ENCODE measurements around the gene SEMG2. TPM values are rescaled to one million over a fixed set of nuclear protein-coding genes. Genes with fewer than 3 reads are reported as not detected.

The SEMG2 gene, protein sequence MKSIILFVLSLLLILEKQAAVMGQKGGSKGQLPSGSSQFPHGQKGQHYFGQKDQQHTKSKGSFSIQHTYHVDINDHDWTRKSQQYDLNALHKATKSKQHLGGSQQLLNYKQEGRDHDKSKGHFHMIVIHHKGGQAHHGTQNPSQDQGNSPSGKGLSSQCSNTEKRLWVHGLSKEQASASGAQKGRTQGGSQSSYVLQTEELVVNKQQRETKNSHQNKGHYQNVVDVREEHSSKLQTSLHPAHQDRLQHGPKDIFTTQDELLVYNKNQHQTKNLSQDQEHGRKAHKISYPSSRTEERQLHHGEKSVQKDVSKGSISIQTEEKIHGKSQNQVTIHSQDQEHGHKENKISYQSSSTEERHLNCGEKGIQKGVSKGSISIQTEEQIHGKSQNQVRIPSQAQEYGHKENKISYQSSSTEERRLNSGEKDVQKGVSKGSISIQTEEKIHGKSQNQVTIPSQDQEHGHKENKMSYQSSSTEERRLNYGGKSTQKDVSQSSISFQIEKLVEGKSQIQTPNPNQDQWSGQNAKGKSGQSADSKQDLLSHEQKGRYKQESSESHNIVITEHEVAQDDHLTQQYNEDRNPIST
- total RNA-seq (2014; rRNA removed; shearing (Covaris generic)), result not detected in 2 replicates

DNA sequence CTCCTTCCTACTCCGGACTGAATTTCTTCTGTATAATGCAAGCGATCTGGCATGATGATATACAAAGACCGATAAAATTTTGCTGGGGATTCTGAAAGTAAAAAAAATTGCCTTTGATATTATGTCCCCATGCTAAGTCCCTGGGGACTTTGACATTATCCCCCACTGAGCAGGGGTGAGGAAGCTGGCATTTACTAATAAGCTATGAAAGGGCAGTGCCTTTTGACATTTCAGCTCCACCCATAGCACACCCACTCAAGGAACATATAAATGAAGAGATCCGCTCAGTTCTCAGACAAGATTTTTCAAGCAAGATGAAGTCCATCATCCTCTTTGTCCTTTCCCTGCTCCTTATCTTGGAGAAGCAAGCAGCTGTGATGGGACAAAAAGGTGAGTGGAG lies at the start of gene SEMG2:
TSS of gene SEMG2 (plus strand) at position 298 of the 400 bp plus-strand sequence. CDS start at position 315, 17 bp downstream.
- no peak for DNase-seq (ENCODE audit: low read depth)

DNA sequence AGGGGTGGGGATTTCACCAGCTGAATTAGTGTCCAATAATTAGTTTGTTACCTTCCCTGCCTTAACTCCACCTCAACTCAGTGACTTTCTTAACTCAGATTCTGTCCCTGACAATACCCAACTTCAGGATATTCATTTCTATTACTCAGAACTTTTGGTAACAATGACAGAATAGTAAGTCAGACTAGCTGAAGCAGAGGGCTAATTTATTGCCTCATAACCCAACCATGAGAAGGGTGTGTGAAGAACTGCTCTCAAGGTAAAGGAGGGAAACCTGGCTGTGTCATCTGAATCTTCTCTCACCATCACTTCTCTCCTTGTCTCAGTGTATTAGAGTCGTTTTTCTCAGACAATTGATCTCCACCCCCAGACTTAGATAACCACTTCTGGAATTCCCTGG lies 47.7 kb upstream of the SEMG2 start:
- DNase-seq (ENCODE audit: low read depth), result no peak

DNA sequence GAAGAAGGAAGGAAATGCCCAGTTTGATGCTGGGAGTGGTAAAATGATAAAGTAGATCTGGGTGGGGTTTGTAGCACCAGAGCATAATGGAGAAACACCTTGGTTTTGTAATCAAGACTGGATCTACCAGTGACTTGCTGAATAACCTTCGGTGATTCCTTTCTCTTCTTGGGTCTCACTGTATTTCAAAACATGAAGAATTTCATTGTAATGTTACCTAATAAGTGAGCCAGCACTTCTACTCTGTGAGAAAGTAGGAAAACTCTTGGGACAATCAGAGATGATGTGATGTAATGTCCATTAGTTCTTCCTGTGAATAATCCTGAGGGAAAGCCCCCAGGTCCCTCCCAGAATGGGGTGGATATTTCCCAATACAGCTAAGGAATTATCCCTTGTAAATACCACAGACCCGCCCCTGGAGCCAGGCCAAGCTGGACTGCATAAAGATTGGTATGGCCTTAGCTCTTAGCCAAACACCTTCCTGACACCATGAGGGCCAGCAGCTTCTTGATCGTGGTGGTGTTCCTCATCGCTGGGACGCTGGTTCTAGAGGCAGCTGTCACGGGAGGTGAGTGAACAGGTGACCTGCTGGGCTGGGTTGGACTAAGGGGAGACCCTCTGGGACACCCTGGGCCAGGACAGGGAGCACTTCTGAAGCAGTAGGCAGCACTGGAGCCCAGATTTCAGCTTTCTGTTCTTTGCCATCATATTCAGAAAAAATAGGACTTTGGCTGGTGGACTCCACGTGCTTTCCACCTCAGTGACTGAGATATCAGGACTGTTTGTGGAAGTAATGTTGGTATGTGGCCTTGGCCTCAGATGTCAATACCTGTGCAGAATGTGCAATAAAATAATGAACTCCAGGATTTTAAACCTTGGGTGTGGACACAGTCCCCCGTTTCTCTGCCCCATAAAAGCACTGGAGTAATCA lies 46.5 kb upstream of the SEMG2 start, which contains the start of gene PI3:
TSS of gene PI3 (plus strand) at position 469 of the 931 bp plus-strand sequence. CDS start at position 490, 21 bp downstream.
- DNase-seq (ENCODE audit: low read depth), result peak; percentile 20

- no peak for DNase-seq (ENCODE audit: low read depth)
Observed at GRCh38 chr20:45176526-45177267, 44.5 kb upstream of the SEMG2 start.

DNA sequence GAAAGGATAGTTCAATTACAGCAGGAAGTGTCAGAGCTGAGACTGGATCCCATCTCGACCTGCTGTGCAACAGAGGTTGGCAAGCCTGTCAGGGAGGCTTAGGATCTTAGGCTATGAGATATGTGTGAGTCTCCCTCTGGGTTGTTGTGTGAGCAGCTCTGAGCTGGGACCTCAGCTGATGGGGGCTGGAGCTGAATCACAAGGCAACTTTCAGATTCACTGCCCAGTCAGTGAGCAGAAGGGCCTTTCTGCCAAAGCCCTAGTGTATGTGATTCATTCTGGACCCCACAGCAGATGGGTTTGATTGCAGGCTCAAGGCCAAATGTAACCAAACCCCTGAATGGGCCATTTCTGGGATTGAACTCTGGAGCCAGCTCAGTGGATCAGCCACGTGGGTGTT lies 42.0 kb upstream of the SEMG2 start:
- DNase-seq (ENCODE audit: low read depth), result no peak

DNA sequence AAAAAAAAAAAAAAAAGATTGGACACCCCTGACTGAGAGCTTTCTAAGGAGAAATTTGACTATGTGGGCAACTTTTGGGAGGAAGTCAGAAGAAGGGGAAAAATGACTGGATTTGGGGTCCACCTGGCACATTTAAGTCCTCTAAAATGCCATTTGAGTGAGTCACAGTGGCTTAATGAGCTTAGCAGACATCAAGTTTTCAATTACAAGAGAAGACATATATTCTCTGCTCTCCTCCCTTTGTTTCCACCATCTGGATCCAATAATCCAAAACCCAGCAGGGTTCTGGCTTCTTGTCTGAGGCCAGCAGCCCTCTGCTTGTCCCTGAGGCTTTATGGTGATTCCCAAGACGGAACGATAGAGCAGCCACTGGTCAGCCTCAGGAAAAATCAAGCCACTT lies 39.5 kb upstream of the SEMG2 start:
- no peak for DNase-seq (ENCODE audit: low read depth)

DNA sequence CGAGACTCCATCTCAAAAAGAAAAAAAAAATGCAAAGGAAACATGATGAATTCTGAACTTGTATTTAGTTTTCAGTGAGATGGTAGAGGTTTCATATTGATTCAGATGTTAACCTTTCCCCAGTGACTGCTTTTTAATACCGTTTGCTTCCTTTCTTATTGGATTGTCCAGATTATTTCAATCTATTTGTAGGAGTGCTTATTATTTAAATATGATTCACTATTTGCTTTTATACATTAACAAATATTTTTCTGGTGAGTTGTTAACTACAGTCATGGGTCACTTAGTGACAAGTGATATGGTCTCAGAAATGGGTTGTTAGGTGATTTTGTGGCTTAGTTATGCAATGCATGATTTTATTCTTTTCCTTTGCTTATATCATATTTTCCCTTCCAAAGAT lies 38.1 kb upstream of the SEMG2 start:
- no peak for DNase-seq (ENCODE audit: low read depth)

DNA sequence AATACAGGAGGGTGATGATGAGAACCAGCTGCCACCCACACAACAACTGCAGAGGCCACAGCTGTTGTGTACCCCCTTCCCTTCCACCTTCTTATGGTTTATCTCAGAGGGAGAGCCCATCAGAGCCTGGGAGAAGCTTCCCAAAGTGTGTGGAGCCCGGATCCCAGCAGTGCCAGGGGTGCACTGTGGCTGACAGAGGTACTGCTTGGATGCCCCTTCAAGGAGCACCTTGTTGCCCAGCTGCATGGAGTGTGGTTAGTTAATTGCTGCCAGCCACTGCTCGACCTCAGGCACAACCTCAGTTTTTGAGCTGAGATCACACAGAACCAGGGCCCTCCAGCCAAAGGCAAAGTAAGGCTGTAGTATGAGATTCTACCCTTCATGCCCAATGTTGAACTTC lies 33.5 kb upstream of the SEMG2 start:
- DNase-seq (ENCODE audit: low read depth), result no peak

GRCh38 chr20:45189067-45189609 lies 32.0 kb upstream of the SEMG2 start:
- DNase-seq (ENCODE audit: low read depth), result no peak

DNA sequence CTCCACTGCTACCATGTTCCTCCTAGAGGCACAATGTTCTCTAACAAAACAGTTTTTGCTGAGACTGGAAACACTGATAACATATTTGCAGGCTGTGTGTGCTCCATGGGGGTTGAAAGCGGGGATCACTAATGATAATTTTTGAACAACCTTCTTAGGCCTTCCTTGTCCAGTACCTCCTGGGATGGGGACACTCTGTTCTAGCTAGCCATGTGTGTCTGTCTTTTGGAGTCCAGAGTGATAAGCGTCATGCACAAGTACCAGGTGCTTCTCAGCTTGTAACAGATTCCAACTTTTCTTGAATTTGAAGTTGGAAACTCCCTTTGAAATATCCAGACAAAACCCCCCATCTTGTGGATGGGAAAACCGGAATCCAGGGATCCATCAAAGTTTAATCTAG lies 31.3 kb upstream of the SEMG2 start:
- DNase-seq (ENCODE audit: low read depth), result no peak

DNA sequence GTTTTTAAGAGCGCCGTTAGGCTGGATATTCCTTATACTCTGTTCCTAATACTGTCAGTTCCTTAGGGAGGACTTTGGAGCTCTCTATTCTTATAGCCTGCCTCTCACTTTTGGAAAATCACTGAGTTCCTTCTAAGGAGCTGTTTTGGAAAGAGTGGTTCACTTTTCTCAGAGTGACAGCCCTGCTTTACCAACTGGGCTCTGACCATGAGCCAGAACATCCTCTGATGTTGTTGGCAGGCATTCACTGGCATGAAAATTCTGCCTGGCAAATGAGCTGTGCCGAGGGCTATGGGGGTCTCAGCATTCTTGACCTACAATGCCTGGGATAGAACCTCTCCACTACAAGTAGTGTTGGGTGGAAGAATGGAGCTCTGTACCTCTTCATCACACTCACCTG lies 29.2 kb upstream of the SEMG2 start:
- no peak for DNase-seq (ENCODE audit: low read depth)

- no peak for DNase-seq (ENCODE audit: low read depth)
Observed at GRCh38 chr20:45193331-45193730, 27.8 kb upstream of the SEMG2 start.

DNA sequence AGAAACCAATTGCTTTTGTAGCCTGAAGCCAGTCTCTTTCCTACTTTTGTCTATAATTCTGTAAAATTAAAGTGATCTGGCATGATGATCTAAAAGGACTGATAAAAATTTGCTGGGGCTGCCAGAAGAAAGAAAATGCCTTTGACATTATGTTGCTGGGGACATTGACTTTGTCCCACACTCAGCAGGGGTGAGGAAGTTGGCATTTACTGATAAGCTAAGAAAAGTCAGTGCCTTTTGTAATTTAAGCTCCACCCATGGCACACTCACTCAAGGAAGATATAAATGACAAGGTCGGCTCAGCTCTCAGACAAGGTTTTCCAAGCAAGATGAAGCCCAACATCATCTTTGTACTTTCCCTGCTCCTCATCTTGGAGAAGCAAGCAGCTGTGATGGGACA lies 14.4 kb upstream of the SEMG2 start, which contains the start of gene SEMG1:
TSS of gene SEMG1 (plus strand) at position 309 of the 400 bp plus-strand sequence. CDS start at position 330, 21 bp downstream.
- DNase-seq (ENCODE audit: low read depth), result no peak

DNA sequence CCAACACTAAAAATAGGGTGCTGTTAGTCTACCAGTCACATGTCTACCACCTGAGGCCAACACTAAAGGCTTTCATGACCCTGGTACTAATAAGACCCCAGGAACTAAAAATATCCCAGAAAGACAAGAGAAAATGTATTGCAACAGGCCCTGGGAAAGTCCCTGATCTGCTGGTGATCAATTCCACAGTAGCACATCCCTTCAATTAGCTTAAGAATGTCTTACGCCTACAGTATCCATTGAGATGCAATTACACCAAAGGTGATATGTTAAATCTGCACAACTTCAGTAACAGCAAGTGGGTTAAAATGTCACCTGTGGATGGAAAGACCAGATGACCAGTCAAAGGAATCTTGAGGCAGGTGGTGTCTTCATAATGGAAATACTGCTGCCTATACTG lies 11.2 kb upstream of the SEMG2 start:
- DNase-seq (ENCODE audit: low read depth), result no peak

DNA sequence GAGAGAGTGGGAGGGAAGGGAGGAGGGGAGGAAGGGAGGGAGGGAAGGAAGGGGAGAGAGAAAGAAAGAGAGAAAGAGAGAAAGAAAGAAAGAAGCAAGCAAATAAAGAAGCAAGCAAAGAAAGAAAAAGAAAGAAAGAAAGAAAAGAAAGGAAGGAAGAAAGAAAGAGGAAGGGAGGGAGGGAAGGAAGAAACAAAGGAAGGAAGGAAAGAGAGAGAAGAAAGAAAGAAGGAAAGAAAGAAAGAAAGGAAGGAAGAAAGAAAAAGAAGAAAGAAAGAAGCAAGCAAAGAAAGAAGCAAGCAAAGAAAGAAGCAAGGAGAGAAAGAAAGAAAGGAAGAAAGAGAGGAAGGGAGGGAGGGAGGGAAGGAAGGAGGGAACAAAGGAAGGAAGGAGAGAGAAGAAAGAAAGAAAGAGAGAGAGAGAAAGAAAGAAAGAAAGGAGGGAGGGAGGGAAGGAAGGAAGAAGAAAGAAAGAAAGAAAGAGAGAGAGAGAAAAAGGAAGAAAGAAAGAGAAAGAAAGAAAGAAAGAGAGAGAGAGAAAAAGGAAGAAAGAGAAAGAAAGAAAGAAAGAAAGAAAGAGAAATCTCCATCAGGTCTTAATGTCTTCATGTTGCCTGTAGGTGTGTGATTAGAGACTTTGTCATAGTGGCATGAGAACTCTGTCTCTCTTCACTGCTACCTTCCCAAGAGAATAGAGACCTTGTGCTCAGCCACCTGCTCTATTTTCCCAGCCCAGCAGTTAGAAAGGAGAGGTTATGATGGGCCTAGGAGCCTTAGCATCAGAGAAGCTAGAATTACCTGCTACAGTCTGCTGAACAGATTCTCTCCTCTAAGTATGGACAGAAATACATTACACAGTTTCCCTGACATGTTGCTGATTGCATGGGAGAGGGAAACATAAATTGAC lies 9.4 kb upstream of the SEMG2 start:
- DNase-seq (ENCODE audit: low read depth), result no peak

DNA sequence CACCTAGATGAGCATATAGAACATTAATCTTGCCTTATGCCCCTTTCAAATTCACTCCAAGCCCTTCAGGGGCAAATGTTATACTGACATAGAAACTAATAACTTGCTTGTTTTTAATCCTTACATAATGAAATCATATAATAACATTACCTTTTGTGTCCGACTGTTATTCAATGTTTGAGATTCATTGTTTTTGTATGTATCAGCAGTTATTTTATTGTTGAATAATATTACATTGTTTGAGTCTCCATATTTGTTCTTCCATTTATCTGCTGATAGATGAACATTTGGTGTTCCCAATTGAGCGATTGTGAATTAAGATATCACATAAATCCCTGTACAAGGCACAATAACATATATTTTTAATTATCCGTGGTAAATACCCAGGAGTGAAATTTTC lies 8.3 kb upstream of the SEMG2 start:
- no peak for DNase-seq (ENCODE audit: low read depth)

DNA sequence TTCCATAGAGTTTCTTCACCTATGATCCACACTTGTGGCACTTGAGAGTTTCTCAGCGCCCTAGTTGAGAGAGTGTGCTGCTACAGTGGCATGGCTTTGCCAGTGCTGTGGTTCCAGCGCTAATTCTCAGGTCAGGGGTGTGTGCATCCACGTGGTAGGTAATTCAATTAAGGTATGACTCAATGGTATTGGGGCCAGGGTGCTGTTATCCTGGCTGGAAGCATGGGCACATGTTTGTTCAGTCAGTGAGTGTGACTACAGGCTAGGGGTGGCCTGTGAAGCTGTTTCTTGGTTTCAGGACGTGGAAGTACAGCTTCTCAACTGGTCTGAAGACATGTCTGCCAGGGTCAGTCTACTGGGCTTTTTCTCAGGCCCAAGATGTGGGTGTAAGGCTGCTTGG lies 3.0 kb upstream of the SEMG2 start:
- no peak for DNase-seq (ENCODE audit: low read depth)

DNA sequence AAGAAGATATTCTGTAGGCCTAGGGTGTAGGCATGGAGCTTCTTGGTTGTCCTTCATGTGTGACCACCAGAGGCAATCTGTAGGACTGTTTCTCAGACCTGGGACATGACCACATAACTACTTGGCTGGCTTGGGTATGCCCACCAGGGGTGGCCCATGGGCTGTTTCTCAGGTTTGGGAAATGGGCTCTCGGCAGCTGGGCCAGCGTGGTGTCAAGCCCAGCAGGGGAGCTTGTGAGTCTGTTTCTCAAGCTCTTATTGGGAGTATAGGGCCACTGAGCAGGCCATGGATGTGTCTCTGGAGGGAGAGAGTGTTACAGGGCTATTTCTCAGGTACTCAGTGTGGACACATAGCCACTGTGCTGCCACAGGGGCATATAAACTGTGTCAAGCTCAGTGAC lies 2.5 kb upstream of the SEMG2 start:
- no peak for DNase-seq (ENCODE audit: low read depth)

GRCh38 chr20:45223136-45223535 lies 2.0 kb downstream of the SEMG2 start:
- DNase-seq (ENCODE audit: low read depth), result no peak

GRCh38 chr20:45226287-45226686 lies 5.1 kb downstream of the SEMG2 start:
- no peak for DNase-seq (ENCODE audit: low read depth)
